H1 (cell line): ENCODE data around the gene TP53I13.

ENCODE experiments used
- ATF3 ChIP-seq: IDR thresholded peaks from 2 replicates; pipeline ENCODE4 v1.6.1; 2011; ENCODE audit warnings: low read depth, mild to moderate bottlenecking, low read length; ENCODE audit not compliant: insufficient read depth
- CTCF ChIP-seq, 3 experiments: IDR thresholded peaks; 1 replicate in 2 of 3; 2 replicates in 1 of 3; pipeline versions ENCODE4 v1.5.1 to v1.6.1; 2011; ENCODE audit warnings: low read length in 3 of 3, mild to moderate bottlenecking in 3 of 3, inconsistent platforms in 2 of 3, low read depth in 1 of 3, moderate library complexity in 1 of 3; ENCODE audit not compliant: insufficient read depth in 1 of 3; ENCODE audit errors: control extremely low read depth in 1 of 3
- JUN ChIP-seq: IDR thresholded peaks from 2 replicates; pipeline ENCODE4 v1.6.1; 2011; ENCODE audit warnings: low read depth, mild to moderate bottlenecking, improper control_type of control experiment, low read length
- KDM1A ChIP-seq: fragments of 200-600, 300-600 bp; sonication (generic); IDR thresholded peaks from 2 replicates; pipeline ENCODE4 v1.7.1; 2016; ENCODE audit warnings: mild to moderate bottlenecking, low read length, borderline replicate concordance
- MAFK ChIP-seq: IDR thresholded peaks from 2 replicates; pipeline ENCODE4 v1.6.1; 2012; ENCODE audit warnings: low read depth, mild to moderate bottlenecking, improper control_type of control experiment, low read length
- MAX ChIP-seq: IDR thresholded peaks from 2 replicates; pipeline ENCODE4 v1.6.1; 2012; ENCODE audit warnings: inconsistent platforms
- NRF1 ChIP-seq: IDR thresholded peaks from 2 replicates; pipeline ENCODE4 v1.6.1; 2011; ENCODE audit warnings: mild to moderate bottlenecking, low read depth, low read length, improper control_type of control experiment
- POLR2A ChIP-seq, 2 experiments: IDR thresholded peaks; 1 replicate in 1 of 2; 2 replicates in 1 of 2; pipeline ENCODE4 v1.6.1; 2011; ENCODE audit warnings: low read depth in 2 of 2, low read length in 2 of 2, mild to moderate bottlenecking in 2 of 2; ENCODE audit errors: control extremely low read depth in 1 of 2
- POLR2AphosphoS5 ChIP-seq: IDR thresholded peaks from 2 replicates; pipeline ENCODE4 v1.6.1; 2011; ENCODE audit warnings: low read depth, low read length
- SIX5 ChIP-seq: IDR thresholded peaks from 2 replicates; pipeline ENCODE4 v1.6.1; 2011; ENCODE audit warnings: mild to moderate bottlenecking, low read depth, low read length
- TEAD4 ChIP-seq: IDR thresholded peaks from 2 replicates; pipeline ENCODE4 v1.6.1; 2012; ENCODE audit warnings: low read depth, low read length, inconsistent platforms, mixed read lengths
- USF2 ChIP-seq: IDR thresholded peaks from 2 replicates; pipeline ENCODE4 v1.6.1; 2011; ENCODE audit warnings: low read length, improper control_type of control experiment
- ZNF274 ChIP-seq: IDR thresholded peaks from 2 replicates; pipeline ENCODE4 v1.7.0; 2012; ENCODE audit warnings: low read length, borderline replicate concordance; ENCODE audit errors: extremely low read depth

DNA sequence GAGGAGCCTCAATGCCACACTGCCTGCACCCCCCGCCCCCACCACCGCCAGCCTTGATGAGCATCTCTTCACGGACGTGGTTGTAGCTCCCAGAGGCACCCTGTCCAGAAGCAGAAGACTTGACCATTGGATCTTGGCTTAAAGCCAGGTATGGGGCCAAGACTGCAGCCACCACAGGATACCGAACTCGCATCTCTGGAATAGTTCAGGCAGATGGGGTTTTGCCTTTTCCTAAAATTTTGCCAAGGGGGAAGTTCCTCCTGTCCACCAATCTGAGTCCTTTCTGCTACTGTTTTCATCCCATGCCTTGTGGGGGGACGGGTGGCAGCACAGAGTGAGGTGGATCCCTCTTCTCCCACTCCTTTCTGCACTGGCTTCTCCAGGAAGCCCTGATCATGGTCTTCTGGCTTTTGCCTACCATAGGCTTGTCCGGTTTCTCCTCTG, 53.3 kb downstream of the TP53I13 start:
- TF ChIP-seq NRF1, result no peak
- no peak for TF ChIP-seq CTCF (IDR thresholded peaks at IDR 0.05; ENCODE audit: control extremely low read depth in 1 of 3, insufficient read depth in 1 of 3, low read depth in 1 of 3, low read length in 3 of 3)
- TF ChIP-seq POLR2A (IDR thresholded peaks at IDR 0.05; ENCODE audit: control extremely low read depth in 1 of 2, low read depth in 2 of 2, low read length in 2 of 2), result no peak
- no peak for TF ChIP-seq POLR2AphosphoS5
- no peak for TF ChIP-seq SIX5
- no peak for TF ChIP-seq MAFK
- TF ChIP-seq JUN, result no peak
- TF ChIP-seq KDM1A, result no peak
- no peak for TF ChIP-seq TEAD4
- TF ChIP-seq ZNF274, result no peak
- TF ChIP-seq ATF3, result no peak
- TF ChIP-seq USF2, result no peak
- TF ChIP-seq MAX, result no peak
